Gastrocnemius medialis (tissue), 4 donors: ENCODE data around the gene KCNAB2.

ENCODE experiments used
- POLR2A ChIP-seq, 2 donors: fragments of 450-650 bp; IDR thresholded peaks; one replicate each; pipeline ENCODE4 v1.6.1; 2017; ENCODE audit warnings: antibody characterized with exemption in 2 of 2, mild to moderate bottlenecking in 2 of 2, moderate library complexity in 2 of 2
- TF ChIP-seq, protein P1 (sequence below), 5 experiments: fragments of 450-650 bp in 3 of 5; fragments of 200-600 bp in 2 of 5; sonication (generic) in 2 of 5; IDR thresholded peaks in 4 of 5; conservative IDR thresholded peaks in 1 of 5; 1 replicate in 4 of 5; 2 replicates in 1 of 5; pipeline ENCODE4 v1.5.1; 2016 to 2019; ENCODE audit warnings: antibody characterized with exemption in 5 of 5, mild to moderate bottlenecking in 3 of 5, moderate library complexity in 3 of 5

GRCh38 chr1:6103854-6104530 lies 58.3 kb downstream of the KCNAB2 start:
- TF ChIP-seq, protein P1, sequence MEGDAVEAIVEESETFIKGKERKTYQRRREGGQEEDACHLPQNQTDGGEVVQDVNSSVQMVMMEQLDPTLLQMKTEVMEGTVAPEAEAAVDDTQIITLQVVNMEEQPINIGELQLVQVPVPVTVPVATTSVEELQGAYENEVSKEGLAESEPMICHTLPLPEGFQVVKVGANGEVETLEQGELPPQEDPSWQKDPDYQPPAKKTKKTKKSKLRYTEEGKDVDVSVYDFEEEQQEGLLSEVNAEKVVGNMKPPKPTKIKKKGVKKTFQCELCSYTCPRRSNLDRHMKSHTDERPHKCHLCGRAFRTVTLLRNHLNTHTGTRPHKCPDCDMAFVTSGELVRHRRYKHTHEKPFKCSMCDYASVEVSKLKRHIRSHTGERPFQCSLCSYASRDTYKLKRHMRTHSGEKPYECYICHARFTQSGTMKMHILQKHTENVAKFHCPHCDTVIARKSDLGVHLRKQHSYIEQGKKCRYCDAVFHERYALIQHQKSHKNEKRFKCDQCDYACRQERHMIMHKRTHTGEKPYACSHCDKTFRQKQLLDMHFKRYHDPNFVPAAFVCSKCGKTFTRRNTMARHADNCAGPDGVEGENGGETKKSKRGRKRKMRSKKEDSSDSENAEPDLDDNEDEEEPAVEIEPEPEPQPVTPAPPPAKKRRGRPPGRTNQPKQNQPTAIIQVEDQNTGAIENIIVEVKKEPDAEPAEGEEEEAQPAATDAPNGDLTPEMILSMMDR (IDR thresholded peaks at IDR 0.05 in 4 of 5, conservative IDR thresholded peaks at IDR 0.05 in 1 of 5) = no peak
- TF ChIP-seq POLR2A (IDR thresholded peaks at IDR 0.05) = no peak
